Liver (tissue), 9 donors: ENCODE data around the gene ATPAF1. TPM values are rescaled to one million over a fixed set of nuclear protein-coding genes. Genes with fewer than 3 reads are reported as not detected.

Experiments used
- DNase-seq: peaks from one replicate; pipeline ENCODE4 v3.0.0-alpha.2; 2017; ENCODE audit warnings: low spot score
- H3K27ac ChIP-seq, 2 donors: one replicate each; pipeline ENCODE4 v1.7.0; 2013; ENCODE audit warnings: inconsistent platforms in 2 of 2, low read length in 2 of 2, control low read depth in 1 of 2, low read depth in 1 of 2, mild to moderate bottlenecking in 1 of 2
- H3K27me3 ChIP-seq, 4 donors: one replicate each; pipeline versions ENCODE4 v1.6.1 to v1.7.0; 2013; ENCODE audit warnings: low read length in 3 of 4, inconsistent platforms in 1 of 4, mild to moderate bottlenecking in 1 of 4, moderate library complexity in 1 of 4; ENCODE audit not compliant: control insufficient read depth in 4 of 4, insufficient read depth in 4 of 4
- H3K36me3 ChIP-seq, 4 donors: one replicate each; pipeline versions ENCODE4 v1.6.1 to v1.7.0; 2013; ENCODE audit warnings: low read length in 3 of 4, mild to moderate bottlenecking in 3 of 4, low read depth in 1 of 4, moderate library complexity in 1 of 4; ENCODE audit not compliant: control insufficient read depth in 4 of 4, insufficient read depth in 3 of 4
- H3K4me1 ChIP-seq, 4 donors: one replicate each; pipeline versions ENCODE4 v1.6.1 to v1.7.0; 2013; ENCODE audit warnings: low read length in 3 of 4, mild to moderate bottlenecking in 3 of 4, moderate library complexity in 1 of 4; ENCODE audit not compliant: control insufficient read depth in 4 of 4, insufficient read depth in 4 of 4
- H3K4me3 ChIP-seq, 3 donors: one replicate each; pipeline versions ENCODE4 v1.6.1 to v1.7.0; 2013; ENCODE audit warnings: low read length in 3 of 3, control low read depth in 1 of 3, low read depth in 1 of 3, mild to moderate bottlenecking in 1 of 3
- H3K9ac ChIP-seq, 2 donors: one replicate each; pipeline ENCODE4 v1.7.0; 2013; ENCODE audit warnings: low read length in 2 of 2, mild to moderate bottlenecking in 2 of 2, moderate library complexity in 2 of 2, control low read depth in 1 of 2, low read depth in 1 of 2
- H3K9me3 ChIP-seq, 4 donors: one replicate each; pipeline versions ENCODE4 v1.6.1 to v1.7.0; 2013; ENCODE audit warnings: low read length in 3 of 4; ENCODE audit not compliant: control insufficient read depth in 4 of 4
- ATF3 ChIP-seq: IDR thresholded peaks from 2 replicates; pipeline ENCODE4 v1.6.1; 2016; ENCODE audit warnings: antibody characterized with exemption
- CTCF ChIP-seq: fragments of 150-350 bp; IDR thresholded peaks from 2 replicates; pipeline ENCODE4 v1.5.1; 2017; ENCODE audit warnings: improper control_type of control experiment, low read depth, low read length; ENCODE audit not compliant: missing input control
- EGR1 ChIP-seq, 2 donors: IDR thresholded peaks; 2 replicates each; pipeline ENCODE4 v1.6.1; 2016 to 2018; ENCODE audit warnings: antibody characterized with exemption in 2 of 2, low read depth in 2 of 2
- FOXA1 ChIP-seq: IDR thresholded peaks from 2 replicates; pipeline ENCODE4 v1.6.1; 2016; ENCODE audit warnings: antibody characterized with exemption
- FOXA2 ChIP-seq: IDR thresholded peaks from 2 replicates; pipeline ENCODE4 v1.6.1; 2016; ENCODE audit warnings: antibody characterized with exemption
- GABPA ChIP-seq, 2 donors: IDR thresholded peaks in 1 of 2; conservative IDR thresholded peaks in 1 of 2; 2 replicates each; pipeline ENCODE4 v1.6.1; 2016; ENCODE audit warnings: antibody characterized with exemption in 2 of 2, mild to moderate bottlenecking in 1 of 2, moderate library complexity in 1 of 2
- HNF4A ChIP-seq, 2 donors: conservative IDR thresholded peaks; 2 replicates each; pipeline ENCODE4 v1.6.1; 2016; ENCODE audit warnings: antibody characterized with exemption in 2 of 2, mild to moderate bottlenecking in 2 of 2
- HNF4G ChIP-seq: IDR thresholded peaks from 2 replicates; pipeline ENCODE4 v1.6.1; 2016; ENCODE audit warnings: antibody characterized with exemption
- JUND ChIP-seq, 2 donors: IDR thresholded peaks; 2 replicates each; pipeline ENCODE4 v1.6.1; 2016; ENCODE audit warnings: antibody characterized with exemption in 2 of 2
- MAX ChIP-seq: IDR thresholded peaks from 2 replicates; pipeline ENCODE4 v1.6.1; 2016; ENCODE audit warnings: antibody characterized with exemption
- NR2F2 ChIP-seq: IDR thresholded peaks from 2 replicates; pipeline ENCODE4 v1.6.1; 2016; ENCODE audit warnings: antibody characterized with exemption
- RAD21 ChIP-seq, 2 donors: IDR thresholded peaks; 2 replicates each; pipeline ENCODE4 v1.6.1; 2016; ENCODE audit warnings: antibody characterized with exemption in 2 of 2, mild to moderate bottlenecking in 2 of 2
- REST ChIP-seq: IDR thresholded peaks from 2 replicates; pipeline ENCODE4 v1.6.1; 2016; ENCODE audit warnings: antibody characterized with exemption, mild to moderate bottlenecking
- RXRA ChIP-seq, 2 donors: IDR thresholded peaks; 2 replicates each; pipeline ENCODE4 v1.6.1; 2017 to 2018; ENCODE audit warnings: antibody characterized with exemption in 2 of 2, mild to moderate bottlenecking in 1 of 2
- SP1 ChIP-seq: IDR thresholded peaks from 2 replicates; pipeline ENCODE4 v1.6.1; 2018; ENCODE audit warnings: antibody characterized with exemption, mild to moderate bottlenecking
- TAF1 ChIP-seq: conservative IDR thresholded peaks from 2 replicates; pipeline ENCODE4 v1.6.1; 2016; ENCODE audit warnings: antibody characterized with exemption, mild to moderate bottlenecking
- YY1 ChIP-seq: IDR thresholded peaks from 2 replicates; pipeline ENCODE4 v1.6.1; 2016; ENCODE audit warnings: antibody characterized with exemption, mild to moderate bottlenecking
- ZBTB33 ChIP-seq: IDR thresholded peaks from 2 replicates; pipeline ENCODE4 v1.6.1; 2016; ENCODE audit warnings: antibody characterized with exemption
- WGBS: extraction: QIAGEN DNeasy Blood & Tissue Kit; methylation state at CpG from one replicate; pipeline ENCODE4 v1.1.7; 2013; 5-methylcytosine and 5-hydroxymethylcytosine counted together
- polyA plus RNA-seq, 2 donors: library from polyadenylated mRNA; stranded (reverse) in 1 of 2; unstranded in 1 of 2; fragments of 200-250 nt in 1 of 2; fragments of >200 nt in 1 of 2; fragmentation: Nextera tagmentation in 1 of 2; extraction: Ambion mirVana in 1 of 2; gene quantifications; one replicate each; pipeline versions ENCODE4 v1.2.1 to v1.2.3, GENCODE V29; 2013 to 2015
- total RNA-seq, 2 donors: library from RNA; depleted of rRNA; stranded (reverse); fragments of >200 nt; gene quantifications; one replicate each; pipeline ENCODE4 v1.2.3, GENCODE V29; 2014
- donor health status: healthy.
- donor health status: healthy.
- donor health status: healthy.
- donor health status: healthy.
- donor health status: healthy.

The ATPAF1 gene
- total RNA-seq: 10 to 100 TPM; 35.3 to 37.9 TPM
- polyA plus RNA-seq: 10 to 100 TPM; 36.0 to 54.1 TPM

GRCh38 chr1:46667782-46668760 lies at the start of gene ATPAF1:
TSS of gene ATPAF1 (minus strand) at chr1:46668364. CDS start at chr1:46668322, 42 bp downstream.
- no peak for TF ChIP-seq TAF1
- TF ChIP-seq YY1: peak; percentile 27
- no peak for TF ChIP-seq NR2F2
- TF ChIP-seq RAD21 (IDR thresholded peaks at IDR 0.05): no peak
- no peak for TF ChIP-seq HNF4G
- TF ChIP-seq ATF3: no peak
- no peak for TF ChIP-seq FOXA2
- no peak for TF ChIP-seq JUND (IDR thresholded peaks at IDR 0.05)
- TF ChIP-seq CTCF: no peak
- no peak for TF ChIP-seq EGR1 (IDR thresholded peaks at IDR 0.05; ENCODE audit: low read depth in 2 of 2)
- TF ChIP-seq MAX: no peak
- TF ChIP-seq FOXA1: no peak
- TF ChIP-seq ZBTB33: no peak
- TF ChIP-seq RXRA (IDR thresholded peaks at IDR 0.05): peak; percentile 65 to 74
- peak; percentile 41 for TF ChIP-seq SP1
- no peak for TF ChIP-seq HNF4A (conservative IDR thresholded peaks at IDR 0.05)
- TF ChIP-seq REST: no peak
- peak in 1 of 2 donors; percentile 39 for TF ChIP-seq GABPA (IDR thresholded peaks at IDR 0.05 in 1 of 2, conservative IDR thresholded peaks at IDR 0.05 in 1 of 2)
- DNase-seq: peak; percentile 69

More at GRCh38 chr1:46667782-46668760, at the start of gene ATPAF1:
- H3K27ac ChIP-seq: peak within 1 kb of the TSS; percentile 48 to 61
- WGBS: under 1% methylated on average over 96 of the region's 96 CpGs
- peaks cover 0 to 17% (median 13%) of the 10 kb centered on the region in 4 donors for H3K4me1 ChIP-seq
- no peaks in the 10 kb centered on the region for H3K9me3 ChIP-seq
- H3K9ac ChIP-seq: peak within 1 kb of the TSS; percentile 60 to 68
- H3K4me3 ChIP-seq: peak within 1 kb of the TSS; percentile 91 to 97 (median 94)
- peaks cover 2 to 15% (median 5%) of the 10 kb centered on the region in 4 donors for H3K36me3 ChIP-seq
- H3K27me3 ChIP-seq: no peaks in the 10 kb centered on the region
